PFSK-1 (cell line): ENCODE data around the gene FAT2.

Source experiments
- FOXP2 ChIP-seq: optimal IDR thresholded peaks from 2 replicates; pipeline ENCODE3; 2011; ENCODE audit warnings: borderline replicate concordance, control low read depth, inconsistent platforms; ENCODE audit not compliant: insufficient read depth; ENCODE audit errors: extremely low read length, extremely low read depth
- POLR2AphosphoS5 ChIP-seq: IDR thresholded peaks from 2 replicates; pipeline ENCODE4 v1.6.1; 2012; ENCODE audit warnings: low read depth, mild to moderate bottlenecking, control low read depth, low read length, moderate library complexity
- SIN3A ChIP-seq: IDR thresholded peaks from 2 replicates; pipeline ENCODE4 v1.6.1; 2012; ENCODE audit warnings: mild to moderate bottlenecking, low read length, moderate library complexity, borderline replicate concordance; ENCODE audit not compliant: insufficient read depth
- TAF1 ChIP-seq: IDR thresholded peaks from 2 replicates; pipeline ENCODE4 v1.6.1; 2012; ENCODE audit warnings: low read length, control low read depth, borderline replicate concordance; ENCODE audit not compliant: insufficient read depth
- TF ChIP-seq, protein P1 (sequence below), 2 experiments: IDR thresholded peaks; 2 replicates each; pipeline versions ENCODE4 v1.6.1 to v1.8.0; 2011 to 2012; ENCODE audit warnings: low read depth in 2 of 2, low read length in 2 of 2, control low read depth in 1 of 2, inconsistent platforms in 1 of 2, mild to moderate bottlenecking in 1 of 2, moderate library complexity in 1 of 2; ENCODE audit not compliant: insufficient read depth in 1 of 2

The FAT2 gene

DNA sequence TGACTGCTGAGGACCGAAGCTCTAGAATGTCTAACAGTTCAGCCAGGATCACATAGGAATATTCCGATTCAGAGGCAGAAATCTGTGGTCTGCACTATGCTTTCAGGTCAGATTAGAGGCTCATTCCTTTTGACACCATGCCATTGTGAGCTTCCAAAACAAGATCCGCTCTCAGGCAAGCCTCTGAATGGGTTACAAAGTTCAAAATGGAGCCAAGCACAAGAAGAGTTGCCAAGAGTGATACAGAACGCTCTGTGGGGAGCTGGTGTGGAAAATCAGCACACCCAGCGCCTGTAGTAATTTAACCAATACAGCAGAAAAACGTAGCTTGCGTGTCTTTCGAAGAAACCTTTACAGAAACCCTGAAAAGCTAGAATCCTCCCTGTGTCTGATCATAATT lies 33.3 kb upstream of the FAT2 start:
- TF ChIP-seq, protein P1, sequence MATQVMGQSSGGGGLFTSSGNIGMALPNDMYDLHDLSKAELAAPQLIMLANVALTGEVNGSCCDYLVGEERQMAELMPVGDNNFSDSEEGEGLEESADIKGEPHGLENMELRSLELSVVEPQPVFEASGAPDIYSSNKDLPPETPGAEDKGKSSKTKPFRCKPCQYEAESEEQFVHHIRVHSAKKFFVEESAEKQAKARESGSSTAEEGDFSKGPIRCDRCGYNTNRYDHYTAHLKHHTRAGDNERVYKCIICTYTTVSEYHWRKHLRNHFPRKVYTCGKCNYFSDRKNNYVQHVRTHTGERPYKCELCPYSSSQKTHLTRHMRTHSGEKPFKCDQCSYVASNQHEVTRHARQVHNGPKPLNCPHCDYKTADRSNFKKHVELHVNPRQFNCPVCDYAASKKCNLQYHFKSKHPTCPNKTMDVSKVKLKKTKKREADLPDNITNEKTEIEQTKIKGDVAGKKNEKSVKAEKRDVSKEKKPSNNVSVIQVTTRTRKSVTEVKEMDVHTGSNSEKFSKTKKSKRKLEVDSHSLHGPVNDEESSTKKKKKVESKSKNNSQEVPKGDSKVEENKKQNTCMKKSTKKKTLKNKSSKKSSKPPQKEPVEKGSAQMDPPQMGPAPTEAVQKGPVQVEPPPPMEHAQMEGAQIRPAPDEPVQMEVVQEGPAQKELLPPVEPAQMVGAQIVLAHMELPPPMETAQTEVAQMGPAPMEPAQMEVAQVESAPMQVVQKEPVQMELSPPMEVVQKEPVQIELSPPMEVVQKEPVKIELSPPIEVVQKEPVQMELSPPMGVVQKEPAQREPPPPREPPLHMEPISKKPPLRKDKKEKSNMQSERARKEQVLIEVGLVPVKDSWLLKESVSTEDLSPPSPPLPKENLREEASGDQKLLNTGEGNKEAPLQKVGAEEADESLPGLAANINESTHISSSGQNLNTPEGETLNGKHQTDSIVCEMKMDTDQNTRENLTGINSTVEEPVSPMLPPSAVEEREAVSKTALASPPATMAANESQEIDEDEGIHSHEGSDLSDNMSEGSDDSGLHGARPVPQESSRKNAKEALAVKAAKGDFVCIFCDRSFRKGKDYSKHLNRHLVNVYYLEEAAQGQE (IDR thresholded peaks at IDR 0.05; ENCODE audit: insufficient read depth in 1 of 2, low read depth in 2 of 2, low read length in 2 of 2): no peak
- TF ChIP-seq SIN3A (no peak), FOXP2 (no peak), POLR2AphosphoS5 (no peak), TAF1 (no peak)

DNA sequence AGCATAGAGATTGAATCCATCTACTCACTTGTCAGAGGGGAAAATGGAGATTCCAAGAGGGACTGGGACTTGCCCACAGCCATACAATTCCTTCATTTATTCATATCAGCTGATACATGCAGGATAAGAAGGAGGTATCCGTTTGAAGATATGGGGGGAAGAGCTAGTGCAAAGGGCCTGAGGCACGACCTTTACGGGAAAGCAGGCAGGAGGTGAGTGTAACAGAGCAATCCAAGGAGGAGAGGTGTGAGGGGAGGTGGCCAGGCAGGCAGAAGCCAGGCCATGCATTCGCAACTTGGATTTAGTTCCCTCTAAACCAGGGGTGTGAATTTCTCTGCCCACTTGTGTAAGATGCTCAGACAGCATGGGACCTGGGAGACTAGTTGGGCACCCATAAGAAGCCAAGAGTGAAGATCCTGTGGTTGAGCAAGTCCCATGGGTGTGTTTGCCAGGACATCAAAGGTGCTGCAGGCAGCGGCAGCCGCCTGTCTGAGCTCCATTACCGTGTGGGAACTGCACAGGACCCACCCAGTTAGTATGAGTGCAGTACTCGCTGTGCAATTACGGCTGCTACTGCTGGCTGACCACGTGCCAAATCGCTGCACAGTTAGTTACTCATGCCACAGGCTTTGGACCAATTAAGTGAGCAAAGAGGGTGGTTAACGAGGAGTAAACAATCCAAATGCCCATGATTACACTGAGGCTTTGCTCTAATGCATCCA lies 31.4 kb upstream of the FAT2 start:
- TF ChIP-seq TAF1 (no peak), FOXP2 (no peak), POLR2AphosphoS5 (no peak), SIN3A (no peak)
- TF ChIP-seq, protein P1 (IDR thresholded peaks at IDR 0.05; ENCODE audit: insufficient read depth in 1 of 2, low read depth in 2 of 2, low read length in 2 of 2): no peak

DNA sequence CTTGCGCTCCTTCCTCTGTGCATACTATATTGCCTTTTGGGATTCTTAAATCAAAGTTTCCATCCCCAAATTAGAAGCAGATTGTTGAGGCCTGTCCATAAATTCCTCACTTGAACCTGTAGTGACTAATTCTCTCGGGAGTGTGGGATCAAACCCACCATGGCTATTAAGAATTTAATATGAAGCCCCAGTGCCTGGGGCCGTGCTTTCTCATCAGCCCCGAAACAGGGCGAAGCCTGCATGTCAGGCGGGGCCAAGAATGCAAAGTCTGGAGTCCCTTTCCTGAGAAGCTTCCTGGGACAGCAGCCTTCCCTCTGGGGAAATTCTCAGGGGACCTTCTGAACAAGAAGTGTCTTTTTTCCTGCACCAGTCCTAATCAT lies 29.3 kb upstream of the FAT2 start:
- TF ChIP-seq FOXP2 (no peak), TAF1 (no peak), POLR2AphosphoS5 (no peak), SIN3A (no peak)
- TF ChIP-seq, protein P1 (IDR thresholded peaks at IDR 0.05; ENCODE audit: insufficient read depth in 1 of 2, low read depth in 2 of 2, low read length in 2 of 2): no peak

DNA sequence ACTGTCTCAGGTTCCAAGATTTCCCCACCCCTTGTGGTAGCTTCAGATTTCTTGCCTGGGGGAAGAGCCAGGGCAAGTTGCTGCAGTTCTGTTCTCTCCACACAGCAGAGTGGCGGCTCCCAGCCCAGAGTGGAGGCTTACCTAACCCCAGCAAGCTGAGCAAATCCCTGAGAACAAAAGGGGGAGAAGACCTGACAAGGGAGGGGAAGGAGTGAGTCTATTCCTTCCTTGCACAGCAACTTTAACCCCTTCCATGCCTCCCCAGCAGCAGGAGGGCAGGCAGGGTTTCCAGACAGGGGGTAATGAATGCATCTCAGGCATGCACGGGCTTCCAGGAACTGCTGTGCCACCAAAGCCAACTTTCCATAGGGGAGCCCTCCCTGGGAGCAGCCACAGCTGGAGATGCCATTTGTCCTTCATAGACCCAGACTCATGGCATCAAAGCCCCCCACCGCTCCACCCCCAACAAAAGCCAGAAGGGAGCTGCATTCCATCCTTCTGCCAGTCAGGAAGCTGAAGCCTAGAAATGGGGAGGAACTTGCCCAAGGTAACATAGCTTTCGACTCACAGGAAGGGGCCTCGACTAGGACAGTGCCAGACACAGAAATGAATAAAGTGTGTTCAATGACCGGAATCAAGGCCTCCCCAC lies 28.8 kb upstream of the FAT2 start:
- TF ChIP-seq, protein P1 (IDR thresholded peaks at IDR 0.05; ENCODE audit: insufficient read depth in 1 of 2, low read depth in 2 of 2, low read length in 2 of 2): no peak
- TF ChIP-seq SIN3A (no peak), POLR2AphosphoS5 (no peak), FOXP2 (no peak), TAF1 (no peak)
